ENCODE results near the gene GADD45B.
A peak's percentile ranks its signal among the peaks of the same experiment; 100 is the strongest.
"Not testable (repeated sequence)": the region's sequence is repeated elsewhere in the genome, so short reads cannot be mapped to it uniquely, and the experiment has no call there.

The GADD45B gene

DNA sequence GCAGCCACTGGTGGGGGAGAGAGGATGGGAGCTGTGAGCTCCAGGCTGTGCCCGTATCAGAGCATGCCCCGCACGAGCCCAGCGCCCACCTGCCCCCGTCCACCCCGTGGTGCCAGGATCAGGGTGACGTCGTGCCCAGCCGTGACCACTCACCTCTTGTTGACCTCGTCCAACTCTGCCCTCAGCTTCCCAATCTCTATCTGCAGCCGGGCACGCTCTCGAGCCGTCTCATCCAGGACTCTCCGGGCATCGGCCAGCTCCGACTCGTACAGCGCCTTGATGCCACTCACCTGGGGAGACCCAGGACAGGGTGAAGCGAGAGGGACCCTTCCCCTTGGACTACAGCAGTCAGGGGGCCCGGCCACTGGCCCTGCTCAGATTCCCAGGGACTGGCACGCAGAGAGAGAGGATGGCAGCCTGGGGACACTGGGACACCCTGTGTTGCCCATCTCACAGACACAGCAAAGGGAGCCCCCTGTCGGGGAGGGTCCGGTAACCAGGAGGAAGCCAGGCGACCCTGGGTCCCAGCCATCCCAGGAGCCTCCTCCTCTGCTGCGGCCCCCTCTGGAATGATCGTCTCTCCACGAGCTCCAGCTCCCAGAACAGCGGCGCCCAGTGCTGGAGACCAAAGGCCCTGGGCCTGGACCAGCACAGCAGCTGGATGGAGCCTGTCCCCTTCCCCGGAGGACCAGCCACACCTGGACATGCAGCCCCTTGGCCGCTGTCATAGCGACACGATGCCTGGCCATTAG lies 31.5 kb upstream of the GADD45B start:
- no peak for DNase-seq

DNA sequence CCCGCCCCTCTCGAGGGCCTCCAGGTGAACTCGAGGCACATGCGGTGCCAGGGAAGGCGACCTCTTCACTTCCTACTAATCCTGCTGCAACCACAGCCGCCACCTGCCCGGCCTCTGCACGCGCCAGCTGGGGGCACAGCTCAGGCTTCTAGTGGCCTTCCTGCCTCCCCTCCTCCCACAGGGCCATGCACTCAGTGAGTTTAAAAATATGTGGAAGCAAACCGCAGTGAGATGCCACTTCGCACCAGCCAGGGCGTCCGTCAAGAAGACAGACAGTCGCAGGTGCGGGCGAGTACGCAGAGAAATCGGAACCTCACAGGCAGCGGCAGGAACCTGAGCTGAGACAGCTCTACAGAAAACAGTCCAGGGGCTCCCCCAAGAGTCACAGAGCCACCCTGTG lies 29.5 kb upstream of the GADD45B start:
- peak in 1 of 2 donors; percentile 42 for DNase-seq

DNA sequence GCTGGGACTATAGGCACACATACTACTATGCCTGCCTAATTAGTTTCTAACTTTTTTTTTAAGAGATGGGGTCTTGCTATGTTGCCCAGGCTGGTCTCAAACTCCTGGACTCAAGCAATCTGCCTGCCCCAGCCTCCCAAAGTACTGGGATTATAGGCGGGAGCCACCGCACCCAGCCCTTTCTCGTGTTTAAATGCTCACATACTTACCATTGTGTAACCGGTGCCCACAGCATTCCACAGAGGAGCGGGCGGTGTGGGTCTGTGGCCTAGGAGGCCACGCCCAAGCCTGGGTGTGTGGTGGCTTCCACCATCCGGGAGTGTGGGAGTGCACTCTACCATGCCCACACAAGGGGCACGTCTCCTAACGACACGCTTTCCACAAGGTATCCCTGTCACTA lies 26.9 kb upstream of the GADD45B start:
- DNase-seq = no peak

DNA sequence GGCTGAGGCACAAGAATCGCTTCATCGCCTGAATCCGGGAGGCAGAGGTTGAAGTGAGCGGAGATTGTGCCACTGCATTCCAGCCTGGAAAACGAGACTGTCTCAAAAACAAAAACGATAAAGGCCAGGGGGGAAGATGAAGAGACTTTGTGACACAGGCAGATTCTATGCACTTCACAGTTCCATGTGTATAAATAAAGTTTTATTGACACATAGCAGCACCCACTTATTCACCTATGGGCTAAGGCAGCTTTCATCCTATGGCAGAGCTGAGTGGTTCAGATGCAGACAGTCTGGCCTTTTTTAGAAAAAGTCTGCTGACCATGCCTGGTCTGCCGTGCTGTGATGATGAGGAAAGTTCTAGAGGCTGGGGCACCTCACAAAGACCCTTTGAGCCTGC lies 24.8 kb upstream of the GADD45B start:
- no peak for DNase-seq

DNA sequence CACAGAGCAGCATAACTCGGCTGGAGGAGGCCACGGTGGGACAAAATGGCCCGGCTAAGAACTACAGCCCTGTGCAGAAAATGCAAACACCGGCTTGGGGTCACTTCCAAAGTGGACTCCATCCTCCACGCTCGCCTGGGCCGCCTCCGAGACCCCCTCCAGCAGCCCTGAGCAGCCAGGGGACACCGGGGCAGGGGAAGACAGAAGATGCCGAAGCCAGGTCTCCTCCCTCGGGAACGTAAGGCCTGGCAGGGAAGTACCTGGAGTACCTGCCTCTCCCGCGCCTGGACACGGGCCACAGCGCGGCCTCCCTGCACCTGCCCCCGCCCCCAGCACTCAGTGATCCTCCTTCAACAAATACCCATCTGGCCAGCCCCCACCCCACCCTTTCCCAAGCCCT lies 24.2 kb upstream of the GADD45B start:
- no peak for DNase-seq

DNA sequence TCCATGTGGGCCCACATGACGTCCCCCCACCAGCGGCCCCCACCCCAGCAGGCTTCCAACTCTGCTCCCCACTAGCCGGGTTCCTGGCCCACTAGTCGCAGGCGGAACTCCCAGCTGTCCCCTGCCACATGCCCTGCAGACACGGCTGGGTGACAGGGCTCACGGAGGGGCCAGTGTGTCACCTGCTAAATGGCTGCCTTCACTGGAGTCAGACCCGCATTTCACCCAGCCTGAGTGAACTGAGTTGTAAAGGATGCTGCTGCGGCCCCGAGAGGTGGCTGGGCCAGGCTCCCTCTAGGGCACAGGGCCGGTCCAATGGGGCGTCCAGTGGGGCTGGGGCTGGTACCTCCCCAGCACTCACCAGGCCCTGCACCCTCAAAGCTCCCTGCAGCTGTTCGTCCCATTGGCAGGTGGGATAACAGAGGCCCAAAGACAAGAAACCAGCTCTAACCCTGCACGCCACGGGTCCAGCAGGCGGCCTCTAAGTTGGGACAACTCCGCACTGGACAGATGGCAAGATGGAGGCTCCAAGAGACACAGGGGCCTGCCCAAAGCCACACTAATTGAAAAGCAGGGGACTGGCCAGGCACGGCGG lies 22.4 kb upstream of the GADD45B start:
- no peak for DNase-seq

DNA sequence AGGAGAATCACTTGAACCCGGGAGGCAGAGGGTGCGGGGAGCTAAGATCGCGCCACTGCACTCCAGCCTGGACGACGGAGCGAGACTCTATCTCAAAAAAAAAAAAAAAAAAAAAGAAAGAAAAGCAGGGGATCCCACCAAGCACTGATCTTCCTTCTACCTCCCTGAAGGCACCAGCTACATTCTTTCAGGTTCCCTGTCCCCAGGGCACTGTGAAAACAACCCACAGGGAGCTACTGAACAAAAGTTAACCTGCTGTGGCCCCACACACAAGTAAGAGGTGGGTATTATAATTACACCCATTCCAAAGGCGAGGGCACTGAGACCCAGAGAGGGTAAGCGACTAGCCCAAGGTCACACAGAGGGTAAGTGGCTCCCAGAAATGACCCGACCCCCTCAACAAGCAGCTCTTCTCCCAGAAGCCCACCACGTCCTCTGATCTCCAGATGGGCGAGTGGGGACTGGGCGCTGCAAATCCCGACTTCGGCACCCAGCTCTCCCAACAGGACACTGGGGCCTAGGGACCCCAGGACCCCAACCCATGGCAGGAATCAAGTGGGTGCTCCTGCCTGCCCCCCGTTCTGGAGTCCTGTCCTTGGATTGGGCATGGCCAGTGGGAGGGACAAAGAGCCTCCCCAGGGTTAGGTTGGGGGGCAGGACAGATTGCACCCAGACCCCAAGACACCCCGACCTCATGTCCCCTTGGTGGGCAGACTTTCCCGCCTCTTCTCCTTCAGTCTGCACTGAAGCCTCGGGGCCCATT lies 21.5 kb upstream of the GADD45B start:
- no peak for DNase-seq

DNA sequence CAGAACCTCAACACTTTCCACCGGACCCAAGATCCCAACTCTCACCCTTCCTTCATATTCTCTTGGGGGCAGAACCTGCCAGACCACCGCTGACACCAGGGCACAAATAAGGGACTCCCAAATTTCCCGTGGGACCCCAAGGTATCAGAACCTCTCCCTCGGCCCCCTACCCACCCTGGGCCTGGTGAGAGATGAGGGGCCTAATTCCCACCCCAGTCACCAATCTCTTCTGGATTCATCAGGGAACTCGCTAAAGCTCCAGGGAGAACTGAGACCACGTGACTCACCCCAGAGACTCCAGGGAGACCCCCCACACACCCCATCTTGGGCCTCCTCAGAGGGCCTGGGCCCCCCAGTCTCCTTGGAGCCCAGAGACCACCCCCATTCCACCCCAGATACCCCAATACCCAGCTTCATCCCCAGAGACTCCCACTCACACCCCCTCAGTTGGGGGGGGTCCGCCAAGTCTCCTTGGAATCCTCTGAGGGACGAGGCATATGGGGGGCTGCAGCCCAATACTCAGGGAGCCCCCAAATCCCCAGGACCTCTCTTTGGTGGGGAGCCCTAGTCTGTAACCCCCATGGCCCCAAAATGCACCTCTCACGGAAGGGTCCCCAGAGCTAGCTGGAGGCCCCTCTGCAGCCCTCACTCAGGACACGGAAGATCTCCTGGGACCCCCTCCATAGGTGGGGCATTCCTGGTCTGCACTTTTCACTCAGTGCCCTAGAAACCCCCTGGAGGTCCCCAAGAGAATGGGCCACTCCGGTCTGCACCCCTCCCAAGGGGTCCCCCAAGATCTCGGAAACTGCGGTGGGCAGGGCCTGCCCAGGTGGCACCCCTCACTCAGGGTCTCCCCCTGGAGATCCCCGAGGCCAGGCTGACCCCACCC lies 20.7 kb upstream of the GADD45B start:
- DNase-seq = no peak

DNA sequence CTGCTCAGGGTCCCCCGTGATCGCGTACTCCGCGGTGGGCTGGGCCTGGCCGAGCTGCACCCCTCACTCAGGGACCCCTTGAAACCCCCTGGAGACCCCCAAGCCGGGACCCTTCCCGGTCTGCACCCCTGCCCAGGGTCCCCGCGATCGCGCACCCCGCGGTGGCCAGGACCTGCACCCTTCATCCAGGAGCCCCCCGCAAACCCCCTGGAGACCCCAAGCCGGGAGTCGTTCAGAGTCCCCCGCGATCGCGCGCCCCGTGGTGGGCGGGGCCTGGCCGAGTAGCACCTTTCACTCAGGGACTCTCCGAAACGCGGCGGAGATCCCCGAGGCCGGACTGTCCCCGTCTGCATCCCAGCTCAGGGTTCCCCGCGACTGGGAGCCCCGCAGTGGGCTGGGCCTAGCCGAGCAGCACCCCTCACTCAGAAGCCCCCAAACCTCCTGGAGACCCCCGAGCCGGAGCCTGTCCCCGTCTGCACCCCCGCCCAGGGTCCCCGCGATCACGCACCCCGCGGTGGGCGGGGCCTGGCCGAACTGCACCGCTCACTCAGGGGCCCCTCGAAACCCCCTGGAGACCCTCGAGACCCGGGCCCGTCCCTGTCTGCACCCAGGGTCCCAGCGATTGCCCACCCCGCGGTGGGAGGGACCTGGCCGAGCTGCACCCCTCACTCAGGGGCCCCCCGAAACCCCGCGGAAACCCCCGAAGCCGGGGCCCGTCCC lies 19.9 kb upstream of the GADD45B start:
- peak in 1 of 2 donors; percentile 11 for DNase-seq

DNA sequence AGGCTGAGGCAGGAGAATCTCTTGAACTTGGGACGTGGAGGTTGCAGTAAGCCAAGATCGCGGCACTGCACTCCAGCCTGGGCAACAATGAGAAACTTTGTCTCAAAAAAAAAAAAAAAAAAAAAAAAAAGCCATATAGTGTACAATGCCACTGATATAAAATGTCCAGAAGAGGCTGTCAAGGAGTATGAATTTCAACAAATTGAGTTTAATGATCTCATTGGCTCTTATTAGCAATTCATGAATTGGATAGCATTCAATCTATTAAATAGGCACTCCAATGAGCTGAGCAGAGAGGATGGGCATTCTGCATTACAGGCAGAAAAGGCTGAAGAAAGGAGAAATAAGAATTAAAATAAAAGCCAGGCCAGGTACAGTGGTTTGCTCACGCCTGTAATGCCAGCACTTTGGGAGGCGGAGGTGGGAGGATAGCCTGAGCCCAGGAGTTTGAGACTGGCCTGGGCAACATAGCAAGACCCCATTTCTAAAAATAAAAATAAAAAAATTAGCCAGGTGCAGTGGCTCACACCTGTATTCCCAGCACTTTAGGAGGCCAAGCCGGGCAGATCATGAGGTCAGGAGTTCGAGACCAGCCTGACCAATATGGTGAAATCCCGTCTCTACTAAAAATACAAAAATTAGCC lies 18.4 kb upstream of the GADD45B start:
- DNase-seq = no peak

DNA sequence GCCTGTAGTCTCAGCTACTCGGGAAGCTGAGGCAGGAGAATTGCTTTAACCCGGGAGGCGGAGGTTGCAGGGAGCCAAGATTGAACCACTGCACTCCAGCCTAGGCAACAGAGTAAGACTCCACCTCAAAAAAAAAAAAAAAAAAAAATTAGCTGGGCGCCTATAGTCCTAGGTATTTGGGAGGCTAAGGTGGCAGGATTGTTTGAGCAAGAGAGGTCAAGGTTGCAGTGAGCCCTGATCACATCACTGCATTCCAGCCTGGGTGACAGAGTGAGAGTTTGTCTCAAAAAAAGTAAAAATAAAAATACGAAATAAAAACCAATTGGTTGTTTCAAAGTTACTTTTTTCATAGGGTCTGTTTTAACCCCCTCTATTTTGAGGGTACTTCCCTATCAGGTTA lies 17.9 kb upstream of the GADD45B start:
- DNase-seq = no peak

DNA sequence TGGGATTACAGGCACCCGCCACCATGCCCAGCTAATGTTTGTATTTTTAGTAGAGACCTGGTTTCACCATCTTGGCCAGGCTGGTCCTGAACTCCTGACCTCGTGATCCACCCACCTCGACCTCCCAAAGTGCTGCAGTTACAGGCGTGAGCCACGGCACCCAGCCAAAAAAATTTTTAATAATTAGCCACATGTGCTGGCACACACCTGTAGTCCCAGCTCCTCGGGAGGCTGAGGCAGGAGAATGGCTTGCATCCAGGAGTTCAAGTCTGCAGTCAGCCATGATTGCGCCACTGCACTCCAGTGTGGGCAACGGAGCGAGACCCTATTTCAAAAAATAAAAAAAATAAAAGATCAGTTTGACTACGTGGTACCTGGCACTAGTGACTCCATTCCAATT lies 17.2 kb upstream of the GADD45B start:
- DNase-seq = not testable (repeated sequence)

DNA sequence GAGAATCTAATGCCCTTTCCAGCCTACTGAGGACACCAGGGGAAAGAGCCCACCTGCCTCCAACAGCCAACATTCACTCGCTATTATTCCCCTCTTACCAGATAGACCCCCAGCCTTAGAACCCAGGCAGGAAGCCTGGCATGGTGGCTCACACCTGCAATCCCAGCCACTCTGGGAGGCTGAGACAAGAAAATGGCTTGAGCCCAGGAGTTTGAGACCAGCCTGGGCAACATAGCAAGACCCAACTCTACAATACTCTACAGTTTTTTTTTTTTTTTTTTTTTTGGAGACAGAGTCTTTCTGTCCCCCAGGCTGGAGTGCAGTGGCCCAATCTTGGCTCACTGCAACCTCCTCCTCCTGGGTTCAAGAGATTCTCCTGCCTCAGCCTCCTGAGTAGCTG lies 15.7 kb upstream of the GADD45B start:
- DNase-seq = no peak

DNA sequence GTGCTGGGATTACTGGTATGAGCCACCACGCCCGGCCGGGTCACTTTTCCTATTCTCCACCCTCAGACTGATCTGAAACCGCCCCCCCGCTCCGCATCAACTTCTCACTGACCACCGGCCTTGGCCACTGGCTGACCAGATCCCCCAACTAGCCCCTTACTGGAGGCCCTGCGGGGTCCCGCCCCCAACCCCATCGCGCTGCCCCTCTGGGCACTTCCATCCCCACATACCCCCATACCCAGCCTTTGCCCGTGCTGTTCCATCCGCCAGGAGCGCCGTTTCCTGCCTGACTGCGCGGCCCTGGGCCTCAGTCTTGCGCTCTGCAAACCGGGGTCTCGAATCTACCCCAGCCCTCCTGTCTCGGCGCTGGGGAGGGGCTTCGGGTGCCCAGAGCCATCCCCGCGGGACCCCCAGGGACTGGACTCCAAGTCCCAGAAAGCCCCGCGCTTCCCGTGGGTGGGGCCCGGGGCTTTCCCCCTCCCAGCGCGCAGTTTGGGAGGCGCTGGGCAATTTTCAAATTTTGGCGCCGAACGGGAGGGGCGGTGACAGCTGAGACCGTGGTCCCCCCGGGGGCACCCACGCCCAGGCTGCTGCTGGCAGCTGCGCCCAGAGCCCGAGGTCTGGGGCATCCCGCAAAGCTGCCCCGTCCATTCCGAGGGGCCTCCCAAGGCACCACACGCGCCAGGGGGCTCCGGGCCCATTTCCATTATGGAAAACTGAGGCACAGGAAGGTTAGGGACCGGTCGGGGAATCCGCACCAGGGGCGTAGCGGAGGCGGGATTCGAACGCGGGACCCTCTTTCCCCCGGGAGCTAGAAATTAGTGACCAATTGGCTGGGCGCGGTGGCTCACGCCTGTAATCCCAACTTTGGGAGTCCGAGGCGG lies 13.9 kb upstream of the GADD45B start:
- peak in 1 of 2 donors; percentile 58 for DNase-seq

DNA sequence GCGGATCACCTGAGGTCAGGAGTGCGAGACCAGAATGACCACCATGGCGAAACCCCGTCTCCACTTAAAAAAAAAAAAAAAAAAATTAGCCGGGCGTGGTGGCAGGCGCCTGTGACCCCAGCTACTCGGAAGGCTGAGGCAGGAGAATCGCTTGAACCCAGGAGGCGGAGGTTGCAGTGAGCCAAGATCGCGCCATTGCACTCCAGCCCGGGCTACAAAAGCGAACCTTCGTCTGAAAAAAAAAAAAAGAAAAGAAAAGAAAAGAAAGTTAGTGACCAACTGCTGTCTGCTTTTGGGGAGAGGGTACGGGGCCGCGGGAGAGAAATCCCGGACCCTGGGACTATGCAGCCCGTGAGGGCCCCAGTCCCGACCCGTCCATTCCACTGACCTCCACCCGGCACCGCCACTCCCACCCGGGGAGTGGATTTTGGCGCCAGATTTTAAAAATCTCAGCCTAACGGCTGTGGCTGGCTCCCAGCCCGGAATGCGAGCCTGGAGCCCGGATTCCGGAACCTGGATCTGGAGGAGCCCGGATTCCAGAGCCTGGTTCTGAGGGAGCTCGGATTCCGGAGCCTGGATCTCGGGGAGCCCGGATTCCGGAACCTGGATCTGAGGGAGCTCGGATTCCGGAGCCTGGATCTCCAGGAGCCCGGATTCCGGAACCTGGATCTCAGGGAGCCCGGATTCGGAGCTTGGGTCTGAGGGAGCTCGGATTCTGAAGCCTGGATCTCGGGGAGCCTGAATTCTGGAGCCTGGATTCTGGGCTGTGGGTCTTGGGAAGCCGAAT lies 13.1 kb upstream of the GADD45B start:
- DNase-seq = no peak

DNA sequence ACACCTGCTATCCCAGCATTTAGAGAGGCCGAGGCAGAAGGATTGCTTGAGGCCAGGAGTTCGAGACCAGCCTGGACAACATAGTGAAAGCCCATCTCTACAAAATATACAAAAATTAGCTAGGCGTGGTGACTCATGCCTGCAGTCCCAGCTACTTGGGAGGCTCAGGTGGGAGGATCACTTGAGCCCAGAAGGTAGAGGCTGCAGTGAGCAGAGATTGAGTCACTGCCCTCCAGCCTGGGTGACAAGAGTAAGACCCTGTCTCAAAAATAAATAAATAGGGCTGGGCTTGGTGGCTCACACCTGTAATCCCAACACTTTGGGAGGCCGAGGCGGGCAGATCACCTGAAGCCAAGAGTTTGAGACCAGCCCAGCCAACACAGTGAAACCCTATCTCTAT lies 12.2 kb upstream of the GADD45B start:
- not testable (repeated sequence) for DNase-seq

DNA sequence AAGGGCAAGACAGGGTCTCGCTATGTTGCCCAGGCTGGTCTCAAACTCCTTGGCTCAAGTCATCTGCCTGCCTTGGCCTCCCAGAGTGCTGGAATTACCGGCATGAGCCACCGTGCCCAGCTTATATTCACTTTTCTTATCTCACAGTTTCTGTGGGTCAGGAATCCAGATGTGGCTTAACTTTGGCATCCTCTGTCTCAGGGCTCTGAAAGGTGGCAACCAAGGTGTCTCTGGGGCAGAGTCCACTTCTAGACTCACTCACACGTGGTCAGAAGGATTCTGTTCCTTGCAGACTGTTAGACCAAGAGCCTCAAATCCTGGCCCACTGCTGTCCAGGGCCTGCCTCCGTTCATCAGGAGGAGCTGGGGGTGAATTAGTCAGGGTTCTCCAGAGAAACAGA lies 11.5 kb upstream of the GADD45B start:
- no peak for DNase-seq

DNA sequence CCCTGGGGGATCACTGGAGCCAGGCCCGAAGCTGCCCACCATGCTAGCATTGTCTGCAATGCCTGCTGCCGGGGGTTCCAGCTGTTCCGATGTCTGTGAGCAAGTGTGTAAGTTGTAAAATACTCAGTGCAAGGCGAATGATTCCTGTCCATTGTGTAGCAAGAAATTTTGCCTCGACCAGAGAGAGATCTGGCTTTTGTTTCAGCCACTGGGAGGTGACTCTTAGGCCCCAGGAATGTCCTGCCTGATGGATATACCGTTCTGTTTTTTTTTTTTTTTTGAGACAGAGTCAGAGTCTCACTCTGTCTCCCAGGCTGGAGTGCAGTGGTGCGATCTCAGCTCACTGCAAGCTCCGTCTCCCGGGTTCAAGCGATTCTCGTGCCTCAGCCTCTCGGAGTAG lies 7.3 kb upstream of the GADD45B start:
- DNase-seq = no peak

DNA sequence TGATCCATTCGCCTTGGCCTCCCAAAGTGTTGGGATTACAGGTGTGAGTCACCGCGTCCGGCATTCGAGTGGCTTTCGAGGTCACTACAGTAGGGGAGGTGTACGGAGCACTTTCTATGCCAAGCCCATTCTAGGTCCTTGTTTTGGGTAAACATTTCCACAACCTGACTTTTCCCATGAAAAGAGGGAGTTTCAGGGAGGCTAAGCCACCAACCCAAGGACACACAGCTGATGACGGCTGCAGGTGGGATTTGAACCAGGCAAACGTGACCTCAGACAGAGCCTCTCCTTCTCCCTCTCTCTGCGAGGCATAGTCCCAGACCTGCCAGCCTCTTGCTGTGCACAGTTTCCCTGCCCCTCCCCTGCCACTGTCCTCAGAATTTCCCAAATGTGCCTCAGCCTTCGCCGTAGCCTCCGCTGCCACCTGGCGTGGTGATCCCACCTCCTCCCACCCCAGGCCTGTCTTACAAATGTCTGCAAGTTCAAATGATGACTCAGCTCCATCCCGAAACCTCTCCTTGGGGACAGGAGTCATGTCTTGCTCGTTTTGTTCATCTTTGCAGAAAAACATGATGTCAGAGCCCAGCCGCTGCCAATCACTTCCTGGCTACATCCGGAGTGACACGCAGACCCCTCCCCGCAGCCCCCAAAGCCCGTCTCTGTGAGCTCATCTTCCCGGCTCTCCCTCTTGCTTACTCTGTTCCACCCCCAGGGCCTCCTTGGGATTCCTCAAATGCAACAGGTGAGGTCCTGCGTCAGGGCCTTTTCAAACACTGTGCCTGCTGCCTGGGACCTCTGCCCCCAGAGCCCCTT lies 6.6 kb upstream of the GADD45B start:
- DNase-seq = peak; percentile 12 to 91

Data from bone marrow (tissue), 2 donors.